Measurements from ENCODE around the gene NFXL1.

Gene NFXL1

GRCh38 chr4:47830265-47831025, 83.9 kb downstream of the NFXL1 start:
- peak; percentile 31 for DNase-seq

GRCh38 chr4:47829438-47829837, 84.9 kb downstream of the NFXL1 start:
- DNase-seq = no peak

- DNase-seq = no peak
Measured at GRCh38 chr4:47827343-47828047, 86.9 kb downstream of the NFXL1 start.

DNA sequence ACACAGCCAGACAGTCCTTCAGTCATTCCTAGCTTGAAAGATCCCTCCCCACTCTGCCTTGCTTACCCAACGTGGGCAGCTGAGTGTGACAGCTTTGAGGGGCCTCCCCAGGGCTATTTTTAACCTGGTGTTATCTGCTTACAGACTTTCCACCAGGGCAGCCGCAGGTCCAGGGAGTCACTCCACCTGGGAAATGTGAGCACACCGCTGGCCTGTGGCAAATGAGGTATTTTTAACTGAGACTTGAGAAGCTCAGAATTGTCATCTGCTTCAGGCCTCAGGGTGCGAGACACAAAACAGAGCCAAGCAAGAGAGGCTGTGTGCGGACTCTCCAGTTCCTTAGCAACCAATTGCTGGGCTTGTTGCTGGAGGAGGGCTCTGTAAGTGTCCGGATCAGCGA, 89.5 kb downstream of the NFXL1 start:
- DNase-seq = no peak

DNA sequence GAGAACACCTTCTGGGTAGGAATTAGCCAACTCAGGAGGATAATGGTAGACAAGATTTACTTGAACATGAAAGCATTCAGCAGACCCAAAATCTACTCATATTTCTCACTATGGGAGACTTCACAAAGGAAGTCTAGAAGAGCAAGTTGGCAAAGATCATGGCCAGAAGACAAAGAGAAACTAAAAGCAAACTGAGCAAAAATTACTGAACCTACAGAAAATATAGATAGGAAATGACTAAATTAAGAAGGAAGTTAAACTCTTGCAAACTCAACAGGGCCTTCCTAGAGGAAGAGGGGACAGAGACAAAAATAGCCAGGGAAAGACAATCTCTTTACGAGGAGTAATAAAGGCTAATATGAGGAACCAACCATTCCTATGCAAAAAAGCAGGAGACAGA, 95.2 kb downstream of the NFXL1 start:
- no peak for DNase-seq

DNA sequence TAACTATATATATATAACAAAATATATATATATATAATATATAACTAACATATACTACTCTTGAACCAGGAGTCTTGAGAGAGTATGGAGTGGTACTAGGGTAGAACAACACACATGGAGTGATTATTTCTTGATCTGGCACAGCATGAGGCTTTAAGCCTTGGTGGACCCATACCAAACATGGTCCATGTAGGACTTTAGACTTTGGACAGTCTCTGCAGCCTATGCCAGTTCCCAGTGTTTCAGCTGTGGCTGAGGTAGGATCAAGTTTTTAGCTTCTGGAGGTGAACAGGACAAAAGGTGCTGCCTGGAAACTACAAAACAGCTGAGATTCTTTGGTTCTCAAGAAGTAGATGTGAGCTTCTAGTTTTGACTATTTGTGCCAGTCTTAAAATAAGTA, 97.1 kb downstream of the NFXL1 start:
- no peak for DNase-seq

- DNase-seq = no peak
Measured at GRCh38 chr4:47816748-47817147, 97.6 kb downstream of the NFXL1 start.

DNA sequence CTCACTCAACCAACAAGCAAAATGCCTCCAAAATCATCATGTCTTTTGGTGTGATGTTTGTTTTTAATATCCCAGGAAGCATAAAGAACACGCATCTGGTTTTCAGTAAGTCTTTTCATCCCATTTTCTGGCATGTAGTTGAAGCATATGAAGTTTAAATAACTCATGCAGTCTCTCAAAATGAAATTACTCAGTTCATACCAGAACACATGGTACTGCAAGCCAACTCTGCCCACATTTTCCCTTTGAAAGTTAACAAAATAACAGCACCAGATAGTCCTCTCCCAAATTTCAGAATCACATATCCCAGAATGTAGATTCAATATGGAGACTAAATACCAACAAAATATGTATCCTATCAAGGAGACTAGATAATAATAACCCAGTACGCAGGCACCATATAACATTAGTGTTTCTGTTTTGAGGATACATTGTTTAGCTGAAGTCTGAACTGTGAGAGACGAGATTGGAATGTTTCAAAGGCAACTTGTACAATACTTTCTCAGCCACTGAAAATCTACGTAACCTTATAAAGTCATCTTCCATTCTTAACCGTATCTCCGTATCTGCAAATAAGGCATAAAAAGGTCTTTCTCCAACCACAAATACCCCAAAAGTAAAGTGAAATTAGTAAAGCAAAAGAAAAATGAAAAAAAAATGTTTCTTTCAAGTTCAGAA, 99.6 kb downstream of the NFXL1 start:
- DNase-seq = no peak

GRCh38 chr4:47809654-47810203, 104.7 kb downstream of the NFXL1 start:
- DNase-seq = no peak

GRCh38 chr4:47804598-47804997, 109.8 kb downstream of the NFXL1 start:
- DNase-seq = no peak

DNA sequence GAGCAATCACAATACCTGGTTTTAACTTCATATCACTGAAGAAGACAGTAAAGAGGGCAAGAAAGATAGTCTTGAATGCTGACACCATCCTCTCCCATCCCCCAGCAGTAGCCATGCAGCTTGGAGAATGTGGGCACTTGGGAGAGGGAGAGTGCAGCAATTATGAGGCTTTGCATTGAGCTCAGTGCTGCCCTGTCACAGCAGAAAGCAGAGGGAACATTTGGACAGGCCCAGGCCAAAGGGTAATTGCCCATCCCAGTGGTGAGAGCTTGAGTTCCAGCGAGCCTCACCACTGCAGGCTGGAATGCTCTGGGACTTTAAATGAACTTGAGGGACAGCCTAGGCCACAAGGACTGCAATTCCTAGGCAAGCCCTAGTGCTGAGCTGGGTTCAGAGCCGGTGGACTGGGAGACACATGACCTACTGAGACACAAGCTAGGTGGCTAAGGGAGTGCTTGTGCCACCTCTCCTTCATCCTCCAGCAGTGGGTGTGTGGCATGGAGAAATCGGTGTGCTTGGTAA, 112.8 kb downstream of the NFXL1 start:
- DNase-seq = no peak

GRCh38 chr4:47798165-47798564, 116.2 kb downstream of the NFXL1 start:
- DNase-seq = no peak
